ENCODE results near the gene NCOA7. TPM values are rescaled to one million over a fixed set of nuclear protein-coding genes. Genes with fewer than 3 reads are reported as not detected.

The NCOA7 gene
- total and polyA plus RNA-seq, 10 of the 15 experiments (the other 5 are each of a cell fraction or from before 2014, with no cell fraction given) = 18.9 to 50.3 (median 34.2) TPM

GRCh38 chr6:125910527-125910926 is 119.8 kb downstream of the NCOA7 start (continued):
- peak; percentile 41; the same call in 1 of the 2 replicates for TF ChIP-seq MTA3 (IDR thresholded peaks at IDR 0.05; ENCODE audit: borderline replicate concordance, low read length)
- TF ChIP-seq EZH2 (IDR thresholded peaks at IDR 0.05; ENCODE audit: borderline replicate concordance, control insufficient read depth, low read depth, low read length) = no peak
- TF ChIP-seq RFX5 (IDR thresholded peaks at IDR 0.05; ENCODE audit: low read depth, low read length) = no peak
- TF ChIP-seq HCFC1 (IDR thresholded peaks at IDR 0.05; ENCODE audit: low read length) = no peak
- TF ChIP-seq MEF2A (IDR thresholded peaks at IDR 0.05; ENCODE audit: insufficient read depth, low read depth, low read length) = peak; percentile 73; the same call in 1 of the 2 replicates
- TF ChIP-seq USF2 (IDR thresholded peaks at IDR 0.05; ENCODE audit: borderline replicate concordance, low read depth, low read length) = no peak
- TF ChIP-seq GATAD2B (conservative IDR thresholded peaks at IDR 0.05; ENCODE audit: low read depth) = no peak
- TF ChIP-seq ZBED1 (IDR thresholded peaks at IDR 0.05; ENCODE audit: borderline replicate concordance) = no peak
- no peak for TF ChIP-seq TCF3 (IDR thresholded peaks at IDR 0.05; ENCODE audit: borderline replicate concordance, insufficient read depth, low read depth, low read length)
- no peak for TF ChIP-seq TAF1 (IDR thresholded peaks at IDR 0.05; ENCODE audit: borderline replicate concordance, low read depth, low read length)
- no peak for TF ChIP-seq SREBF1 (IDR thresholded peaks at IDR 0.05; ENCODE audit: low read length)
- TF ChIP-seq LARP7 (IDR thresholded peaks at IDR 0.05) = no peak
- no peak for TF ChIP-seq TARDBP (IDR thresholded peaks at IDR 0.05; ENCODE audit: borderline replicate concordance)
- TF ChIP-seq ZNF687 (IDR thresholded peaks at IDR 0.05) = no peak
- TF ChIP-seq ZBTB33 (IDR thresholded peaks at IDR 0.05) = no peak
- peak; percentile 94 for TF ChIP-seq IRF4 (IDR thresholded peaks at IDR 0.05; ENCODE audit: low read depth, low read length)
- no peak for TF ChIP-seq HDAC6 (IDR thresholded peaks at IDR 0.05; ENCODE audit: unreplicated experiment)
- TF ChIP-seq MAX (IDR thresholded peaks at IDR 0.05; ENCODE audit: low read depth, low read length) = no peak
- no peak for TF ChIP-seq PBX3 (IDR thresholded peaks at IDR 0.05; ENCODE audit: insufficient replicate concordance, low read depth, low read length)

Measured in GM12878 (cell line).